Measurements from ENCODE around the gene DISC1.
"Not testable (repeated sequence)": the region's sequence is repeated elsewhere in the genome, so short reads cannot be mapped to it uniquely, and the experiment has no call there.

Gene DISC1

DNA sequence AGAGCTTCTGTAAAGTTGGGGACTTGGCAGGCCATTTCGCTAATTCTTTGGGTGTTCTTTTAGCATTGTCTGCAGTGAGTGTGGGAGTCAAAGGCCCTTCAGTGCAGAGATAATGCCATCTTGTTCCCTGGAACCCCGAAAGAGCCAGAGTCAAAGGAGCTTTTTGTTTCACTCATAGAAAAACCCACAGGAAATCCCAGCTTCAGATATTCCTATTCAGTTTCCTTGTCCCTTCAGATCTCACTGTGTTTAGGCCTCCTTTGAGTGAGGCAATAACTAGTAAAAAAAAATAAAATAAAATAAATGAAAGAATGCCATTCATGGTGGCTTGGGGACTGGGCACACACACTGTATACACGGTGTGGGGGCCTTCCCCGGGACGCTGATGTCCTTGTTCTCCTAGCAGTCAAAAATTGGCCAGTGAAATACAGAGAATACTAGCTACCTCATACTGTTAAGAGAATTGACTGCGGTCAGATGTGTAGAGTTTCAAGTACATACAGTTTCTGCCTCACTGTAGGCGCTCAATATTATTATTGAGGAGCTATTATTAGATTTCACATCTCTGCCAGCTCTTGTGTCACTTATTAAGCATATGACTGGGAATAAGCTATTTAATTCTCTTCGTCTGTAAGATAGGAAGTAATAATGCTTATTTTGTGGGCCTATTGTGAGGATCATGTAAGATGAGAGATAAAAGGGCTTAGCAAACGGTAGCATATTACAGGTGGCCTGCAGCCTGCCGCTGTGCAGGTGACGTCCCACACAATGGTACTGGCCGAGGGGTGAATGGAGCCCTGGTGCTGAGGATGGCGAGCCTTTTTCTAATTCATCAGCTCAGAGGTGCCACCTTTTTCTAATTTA is 16.7 kb downstream of the DISC1 start:
- TF ChIP-seq FOXA1 (IDR thresholded peaks at IDR 0.05) = no peak
- ChIA-PET POLR2A (interaction anchor here (0.6 kb wide), 1 partner anchor 270 kb away, joined by 3 read pairs; no protein-coding TSS in a partner anchor), CTCF (interaction anchor here (0.7 kb wide), 2 partner anchors 49 to 292 kb away, joined by 3 read pairs; no protein-coding TSS in a partner anchor)
- DNase-seq (ENCODE audit: extremely low spot score) = no peak

DNA sequence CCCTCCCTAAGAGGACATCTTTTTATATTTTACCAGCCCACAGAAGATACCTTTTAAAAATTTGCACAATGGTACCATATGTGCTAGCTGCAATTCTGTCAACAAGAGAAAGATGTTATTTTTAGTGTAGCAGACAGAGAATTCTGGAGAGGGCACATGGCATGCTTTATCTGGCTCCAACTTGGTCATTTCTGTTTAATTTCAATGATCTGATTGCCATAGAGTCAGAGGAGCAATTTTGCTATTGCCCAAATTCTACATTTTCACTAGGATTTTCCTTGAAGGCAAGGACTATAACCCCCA is 17.3 kb downstream of the DISC1 start:
- ChIA-PET CTCF (no interaction called here), POLR2A (interaction anchor here (0.6 kb wide), 1 partner anchor 270 kb away, joined by 3 read pairs; no protein-coding TSS in a partner anchor)
- TF ChIP-seq FOXA1 (IDR thresholded peaks at IDR 0.05) = no peak
- TF ChIP-seq SP1 (IDR thresholded peaks at IDR 0.05) = no peak
- no peak for TF ChIP-seq HDGF (IDR thresholded peaks at IDR 0.05; ENCODE audit: borderline replicate concordance)
- TF ChIP-seq FOXM1 (IDR thresholded peaks at IDR 0.05; ENCODE audit: borderline replicate concordance) = no peak
- TF ChIP-seq NFRKB (IDR thresholded peaks at IDR 0.05) = no peak
- no peak for TF ChIP-seq CTBP1 (IDR thresholded peaks at IDR 0.05; ENCODE audit: borderline replicate concordance)
- no peak for TF ChIP-seq ELF4 (IDR thresholded peaks at IDR 0.05)
- no peak for TF ChIP-seq ARNT (IDR thresholded peaks at IDR 0.05)
- no peak for TF ChIP-seq SUZ12 (IDR thresholded peaks at IDR 0.05)
- TF ChIP-seq LEF1 (IDR thresholded peaks at IDR 0.05; ENCODE audit: borderline replicate concordance) = no peak
- TF ChIP-seq ZNF384 (IDR thresholded peaks at IDR 0.05) = no peak
- no peak for TF ChIP-seq L3MBTL2 (conservative IDR thresholded peaks at IDR 0.05)
- TF ChIP-seq, protein P1, sequence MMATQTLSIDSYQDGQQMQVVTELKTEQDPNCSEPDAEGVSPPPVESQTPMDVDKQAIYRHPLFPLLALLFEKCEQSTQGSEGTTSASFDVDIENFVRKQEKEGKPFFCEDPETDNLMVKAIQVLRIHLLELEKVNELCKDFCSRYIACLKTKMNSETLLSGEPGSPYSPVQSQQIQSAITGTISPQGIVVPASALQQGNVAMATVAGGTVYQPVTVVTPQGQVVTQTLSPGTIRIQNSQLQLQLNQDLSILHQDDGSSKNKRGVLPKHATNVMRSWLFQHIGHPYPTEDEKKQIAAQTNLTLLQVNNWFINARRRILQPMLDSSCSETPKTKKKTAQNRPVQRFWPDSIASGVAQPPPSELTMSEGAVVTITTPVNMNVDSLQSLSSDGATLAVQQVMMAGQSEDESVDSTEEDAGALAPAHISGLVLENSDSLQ (IDR thresholded peaks at IDR 0.05) = no peak
- no peak for TF ChIP-seq TARDBP (IDR thresholded peaks at IDR 0.05)
- no peak for DNase-seq (ENCODE audit: extremely low spot score)

DNA sequence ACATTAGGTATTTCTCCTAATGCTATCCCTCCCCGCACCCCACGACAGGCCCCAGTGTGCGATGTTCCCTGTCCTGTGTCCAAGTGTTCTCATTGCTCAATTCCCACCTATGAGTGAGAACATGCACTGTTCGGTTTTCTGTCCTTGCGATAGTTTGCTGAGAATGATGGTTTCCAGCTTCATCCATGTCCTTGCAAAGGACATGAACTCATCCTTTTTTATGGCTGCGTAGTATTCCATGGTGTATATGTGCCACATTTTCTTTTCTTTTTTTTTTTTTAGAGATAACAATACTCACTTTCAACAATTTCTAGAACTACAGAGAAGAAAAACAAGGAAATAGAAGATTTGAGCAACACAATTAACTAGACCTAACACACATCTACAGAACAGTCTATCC is 19.0 kb downstream of the DISC1 start:
- POLR2A ChIA-PET, CTCF ChIA-PET: not testable (repeated sequence)

DNA sequence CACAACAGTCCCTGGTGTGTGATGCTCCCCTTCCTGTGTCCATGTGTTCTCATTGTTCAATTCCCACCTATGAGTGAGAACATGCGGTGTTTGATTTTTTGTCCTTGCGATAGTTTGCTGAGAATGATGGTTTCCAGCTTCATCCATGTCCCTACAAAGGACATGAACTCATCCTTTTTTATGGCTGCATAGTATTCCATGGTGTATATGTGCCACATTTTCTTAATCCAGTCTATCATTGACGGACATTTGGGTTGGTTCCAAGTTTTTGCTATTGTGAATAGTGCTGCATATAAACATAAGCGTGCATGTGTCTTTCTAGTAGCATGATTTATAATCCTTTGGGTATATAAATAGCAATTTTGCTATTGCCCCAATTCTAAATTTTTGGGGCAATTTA is 19.6 kb downstream of the DISC1 start:
- CTCF ChIA-PET; DNase-seq (ENCODE audit: extremely low spot score); POLR2A ChIA-PET: not testable (repeated sequence)

More for the DNA sequence above, 19.0 kb downstream of the DISC1 start:
- DNase-seq (ENCODE audit: extremely low spot score) = not testable (repeated sequence)

DNA sequence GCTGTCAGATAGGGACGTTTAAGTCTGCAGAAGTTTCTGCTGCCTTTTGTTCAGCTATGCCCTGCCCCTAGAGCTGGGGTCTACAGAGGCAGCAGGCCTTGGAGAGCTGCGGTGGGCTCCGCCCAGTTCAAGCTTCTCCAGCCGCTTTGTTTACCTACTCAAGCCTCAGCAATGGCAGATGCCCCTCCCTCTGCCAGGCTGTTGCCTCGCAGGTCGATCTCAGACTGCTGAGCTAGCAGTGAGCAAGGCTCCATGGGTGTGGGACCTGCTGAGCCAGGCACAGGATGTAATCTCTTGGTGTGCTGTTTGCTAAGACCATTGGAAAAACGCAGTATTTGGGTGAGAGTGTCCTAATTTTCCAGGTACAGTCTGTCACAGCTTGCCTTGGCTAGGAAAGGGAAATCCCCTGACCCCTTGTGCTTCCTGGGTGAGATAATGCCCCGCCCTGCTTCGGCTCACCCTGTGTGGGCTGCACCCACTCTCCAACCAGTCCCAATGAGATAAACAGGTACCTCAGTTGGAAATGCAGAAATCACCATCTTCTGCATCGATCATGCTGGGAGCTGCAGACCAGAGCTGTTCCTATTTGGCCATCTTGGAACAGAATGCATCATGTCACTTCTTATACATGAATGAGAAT is 25.2 kb downstream of the DISC1 start:
- CTCF ChIA-PET = interaction anchor here (1.2 kb wide), 1 partner anchor 68 kb away, joined by 3 read pairs; no protein-coding TSS in a partner anchor
- DNase-seq (ENCODE audit: extremely low spot score); POLR2A ChIA-PET: not testable (repeated sequence)

DNA sequence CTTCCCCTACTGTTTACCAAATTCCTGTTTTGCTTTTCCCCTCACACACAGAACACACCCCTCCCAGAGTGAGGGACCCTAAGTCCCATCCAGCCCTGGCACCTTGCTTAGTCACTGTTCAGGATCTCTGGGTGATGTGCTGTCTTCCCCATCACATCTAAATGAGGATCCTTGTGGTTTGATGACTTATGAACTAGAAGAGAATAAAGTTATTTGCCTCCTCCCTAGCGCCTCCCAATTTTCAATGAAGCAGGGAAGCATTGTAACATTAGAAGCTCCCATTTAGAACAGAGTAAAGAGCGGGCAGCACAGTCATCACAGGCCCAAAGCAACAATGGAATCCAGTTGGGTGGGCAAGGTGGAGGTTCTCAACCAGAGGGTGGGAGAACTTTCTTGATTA is 27.0 kb downstream of the DISC1 start:
- CTCF ChIA-PET = interaction anchor here (0.7 kb wide), 1 partner anchor 15 kb away, joined by 7 read pairs; no protein-coding TSS in a partner anchor

DNA sequence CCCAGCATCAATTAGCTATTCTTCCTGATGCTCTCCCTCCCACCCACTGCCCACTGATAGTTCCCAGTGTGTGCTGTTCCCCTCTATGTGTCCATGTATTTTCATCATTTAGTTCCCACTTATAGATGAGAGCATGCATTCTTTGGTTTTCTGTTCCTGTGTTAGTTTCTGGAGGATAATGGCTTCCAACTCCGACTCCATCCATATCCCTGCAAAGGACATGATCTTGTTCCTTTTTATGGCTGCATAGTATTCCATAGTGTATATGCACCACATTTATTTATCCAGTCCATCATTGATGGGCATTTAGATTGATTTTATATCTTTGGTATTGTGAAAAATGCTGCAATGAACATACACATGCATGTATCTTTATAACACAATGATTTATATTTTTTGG is 30.2 kb downstream of the DISC1 start:
- no peak for DNase-seq (ENCODE audit: extremely low spot score)
- ChIA-PET POLR2A (no interaction called here), CTCF (no interaction called here)
- TF ChIP-seq ELF4 (IDR thresholded peaks at IDR 0.05) (no peak), ZNF384 (IDR thresholded peaks at IDR 0.05) (no peak), TARDBP (IDR thresholded peaks at IDR 0.05) (no peak), NFRKB (IDR thresholded peaks at IDR 0.05) (no peak), FOXM1 (IDR thresholded peaks at IDR 0.05; ENCODE audit: borderline replicate concordance) (no peak), BHLHE40 (IDR thresholded peaks at IDR 0.05; ENCODE audit: borderline replicate concordance) (no peak), LEF1 (IDR thresholded peaks at IDR 0.05; ENCODE audit: borderline replicate concordance) (no peak), L3MBTL2 (conservative IDR thresholded peaks at IDR 0.05) (no peak), SUZ12 (IDR thresholded peaks at IDR 0.05) (no peak), FOXK2 (IDR thresholded peaks at IDR 0.05) (no peak)
- TF ChIP-seq, protein P1 (IDR thresholded peaks at IDR 0.05) = no peak

More for the DNA sequence above, 27.0 kb downstream of the DISC1 start:
- POLR2A ChIA-PET = no interaction called here
- no peak for TF ChIP-seq ZNF384 (IDR thresholded peaks at IDR 0.05)
- TF ChIP-seq, protein P1 (IDR thresholded peaks at IDR 0.05) = no peak
- TF ChIP-seq LEF1 (IDR thresholded peaks at IDR 0.05; ENCODE audit: borderline replicate concordance) = no peak
- no peak for TF ChIP-seq L3MBTL2 (conservative IDR thresholded peaks at IDR 0.05)
- no peak for TF ChIP-seq ARNT (IDR thresholded peaks at IDR 0.05)
- TF ChIP-seq SUZ12 (IDR thresholded peaks at IDR 0.05) = no peak
- TF ChIP-seq BHLHE40 (IDR thresholded peaks at IDR 0.05; ENCODE audit: borderline replicate concordance) = no peak
- no peak for TF ChIP-seq TARDBP (IDR thresholded peaks at IDR 0.05)
- no peak for TF ChIP-seq SP1 (IDR thresholded peaks at IDR 0.05)
- TF ChIP-seq FOXK2 (IDR thresholded peaks at IDR 0.05) = no peak
- TF ChIP-seq FOXA1 (IDR thresholded peaks at IDR 0.05) = no peak
- TF ChIP-seq CTBP1 (IDR thresholded peaks at IDR 0.05; ENCODE audit: borderline replicate concordance) = no peak
- TF ChIP-seq ELF4 (IDR thresholded peaks at IDR 0.05) = no peak
- DNase-seq (ENCODE audit: extremely low spot score) = no peak

DNA sequence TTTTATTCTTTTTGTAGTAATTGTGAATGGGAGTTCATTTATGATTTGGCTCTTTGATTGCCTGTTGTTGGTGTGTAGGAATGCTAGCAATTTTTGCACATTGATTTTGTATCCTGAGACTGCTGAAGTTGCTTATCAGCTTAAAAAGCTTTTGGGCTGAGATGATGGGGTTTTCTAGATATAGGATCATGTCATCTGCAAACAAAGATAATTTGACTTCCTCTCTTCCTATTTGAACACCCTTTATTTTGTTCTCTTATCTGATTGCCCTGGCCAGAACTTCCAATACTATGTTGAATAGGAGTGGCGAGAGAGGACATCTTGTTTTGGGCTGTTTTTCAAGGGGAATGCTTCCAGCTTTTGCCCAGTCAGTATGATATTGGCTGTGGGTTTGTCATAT is 31.6 kb downstream of the DISC1 start:
- DNase-seq (ENCODE audit: extremely low spot score); CTCF ChIA-PET; POLR2A ChIA-PET: not testable (repeated sequence)
